ENCODE data around the gene RCSD1. TPM values are rescaled to one million over a fixed set of nuclear protein-coding genes. Genes with fewer than 3 reads are reported as not detected.
"Not testable (repeated sequence)": the region's sequence is repeated elsewhere in the genome, so short reads cannot be mapped to it uniquely, and the experiment has no call there.

RCSD1 gene
- total RNA-seq, 4 donors from 2014 or later = 16.8 to 19.0 (median 18.5) TPM

DNA sequence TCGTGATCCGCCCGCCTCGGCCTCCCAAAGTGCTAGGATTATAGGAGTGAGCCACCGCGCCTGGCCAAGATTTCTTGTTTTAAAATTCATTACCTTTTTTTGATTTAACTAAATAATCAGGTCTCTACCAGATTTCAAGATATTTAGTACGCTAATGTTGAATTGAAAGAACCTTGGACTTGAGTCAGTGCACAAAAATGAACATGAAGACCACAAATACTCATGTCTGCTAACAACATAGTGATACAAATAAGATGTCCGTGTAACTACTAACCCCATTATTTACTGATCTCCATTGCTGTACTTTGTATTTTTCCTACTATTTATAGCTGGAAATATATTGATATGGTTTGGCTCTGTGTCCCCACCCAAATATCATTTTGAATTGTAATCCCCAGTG lies 108.1 kb downstream of the RCSD1 start:
- Histone ChIP-seq H3K27ac (replicated peaks in 1 of 4) (no peak overlapping the region), H3K27me3 (no peaks in the 10 kb centered on the region), H3K9me3 (no peaks in the 10 kb centered on the region), H3K36me3 (peaks cover 0 to 2% (median 0%) of the 10 kb centered on the region in 4 donors), H3K4me1 (peaks cover 6 to 55% (median 16%) of the 10 kb centered on the region in 4 donors), H3K4me3 (no peak overlapping the region)
- 97% methylated on average over 8 of the region's 8 CpGs for WGBS
- intact Hi-C loops (cut with DNase I) = no loop called here
- no peak for DNase-seq (ENCODE audit: extremely low spot score)
- no peak for TF ChIP-seq POLR2A (IDR thresholded peaks at IDR 0.05; ENCODE audit: low read depth)
- no peak for TF ChIP-seq EP300 (IDR thresholded peaks at IDR 0.05)
- TF ChIP-seq CTCF (IDR thresholded peaks at IDR 0.05) = no peak
- TF ChIP-seq POLR2AphosphoS5 (IDR thresholded peaks at IDR 0.05) = no peak

GRCh38 chr1:167739752-167740151 lies 109.7 kb downstream of the RCSD1 start:
- intact Hi-C loops (cut with DNase I) = no loop called here
- DNase-seq (ENCODE audit: extremely low spot score) = no peak
- Histone ChIP-seq H3K4me1 (peaks cover 6 to 59% (median 17%) of the 10 kb centered on the region in 4 donors), H3K27ac (replicated peaks in 1 of 4) (no peak overlapping the region), H3K4me3 (no peak overlapping the region), H3K36me3 (no peaks in the 10 kb centered on the region), H3K9me3 (no peaks in the 10 kb centered on the region), H3K27me3 (no peaks in the 10 kb centered on the region)
- no peak for TF ChIP-seq POLR2A (IDR thresholded peaks at IDR 0.05; ENCODE audit: low read depth)
- TF ChIP-seq CTCF (IDR thresholded peaks at IDR 0.05) = no peak
- TF ChIP-seq EP300 (IDR thresholded peaks at IDR 0.05) = no peak
- TF ChIP-seq POLR2AphosphoS5 (IDR thresholded peaks at IDR 0.05) = no peak
- 44% methylated on average over 3 of the region's 3 CpGs for WGBS

- H3K4me3 ChIP-seq; H3K27me3 ChIP-seq; intact Hi-C loops (cut with DNase I); H3K36me3 ChIP-seq; H3K9me3 ChIP-seq; DNase-seq (ENCODE audit: extremely low spot score); H3K27ac ChIP-seq (replicated peaks in 1 of 4): not testable (repeated sequence)
- 95% methylated on average over 7 of the region's 7 CpGs for WGBS
- H3K4me1 ChIP-seq = peaks cover 6 to 61% (median 27%) of the 10 kb centered on the region in 4 donors
Measured at GRCh38 chr1:167741103-167741502, 111.1 kb downstream of the RCSD1 start.

DNA sequence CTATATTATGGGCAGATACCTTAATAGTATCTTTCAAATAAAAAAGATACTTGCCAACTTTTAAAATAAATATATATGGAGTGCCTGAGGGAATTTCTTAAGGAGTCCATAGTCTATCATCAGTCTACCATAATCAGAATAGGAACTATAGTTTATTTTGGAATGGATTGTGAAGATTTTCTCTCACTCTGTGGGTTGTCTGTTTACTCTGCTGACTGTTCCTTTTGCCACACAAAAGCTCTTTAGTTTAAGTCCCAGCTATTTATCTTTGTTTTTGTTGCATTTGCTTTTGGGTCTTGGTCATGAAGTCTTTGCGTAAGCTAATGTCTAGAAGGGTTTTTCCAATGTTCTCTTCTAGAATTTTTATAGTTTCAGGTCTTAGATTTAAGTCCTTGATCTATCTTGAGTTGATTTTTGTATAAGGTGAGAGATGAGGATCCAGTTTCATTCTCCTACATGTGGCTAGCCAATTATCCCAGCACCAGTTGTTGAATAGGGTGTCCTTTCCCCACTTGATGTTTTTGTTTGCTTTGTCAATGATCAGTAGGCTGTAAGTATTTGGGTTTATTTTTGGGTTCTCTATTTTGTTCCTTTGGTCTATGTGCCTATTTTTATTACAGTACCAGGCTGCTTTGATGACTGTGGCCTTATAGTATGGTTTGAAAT lies 112.5 kb downstream of the RCSD1 start:
- H3K27ac ChIP-seq (replicated peaks in 1 of 4); intact Hi-C loops (cut with DNase I); H3K9me3 ChIP-seq; H3K4me3 ChIP-seq; H3K27me3 ChIP-seq; H3K36me3 ChIP-seq; DNase-seq (ENCODE audit: extremely low spot score): not testable (repeated sequence)
- 93% methylated on average over 1 of the region's 1 CpG for WGBS
- H3K4me1 ChIP-seq = peaks cover 0 to 63% (median 31%) of the 10 kb centered on the region in 4 donors

DNA sequence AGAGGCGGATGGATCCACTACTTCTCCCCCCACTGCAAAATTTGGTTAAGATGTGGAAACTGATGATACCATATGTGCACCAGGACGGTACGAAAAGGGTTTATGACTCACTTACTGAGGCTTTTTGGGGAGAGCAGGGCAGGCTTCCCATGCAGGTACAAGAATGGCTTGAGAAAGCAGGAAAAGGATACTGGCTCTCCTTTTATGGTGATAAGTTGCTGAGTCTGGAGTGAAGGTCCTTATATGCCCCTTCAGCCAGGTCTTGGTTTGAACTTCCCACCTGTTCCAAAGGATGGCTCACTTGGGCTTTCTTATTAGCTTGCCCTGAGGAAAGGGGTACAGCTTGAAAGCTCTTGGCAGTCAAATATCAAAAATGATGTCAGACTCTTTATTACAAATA lies 114.9 kb downstream of the RCSD1 start:
- 88% methylated on average over 3 of the region's 3 CpGs for WGBS
- H3K36me3 ChIP-seq = no peaks in the 10 kb centered on the region
- no peaks in the 10 kb centered on the region for H3K9me3 ChIP-seq
- TF ChIP-seq CTCF (IDR thresholded peaks at IDR 0.05) (no peak), POLR2AphosphoS5 (IDR thresholded peaks at IDR 0.05) (no peak), POLR2A (IDR thresholded peaks at IDR 0.05; ENCODE audit: low read depth) (no peak), EP300 (IDR thresholded peaks at IDR 0.05) (no peak)
- no peaks in the 10 kb centered on the region for H3K27me3 ChIP-seq
- DNase-seq (ENCODE audit: extremely low spot score) = no peak
- H3K4me3 ChIP-seq = no peak overlapping the region
- no peak overlapping the region for H3K27ac ChIP-seq (replicated peaks in 1 of 4)
- H3K4me1 ChIP-seq = peaks cover 11 to 82% (median 43%) of the 10 kb centered on the region in 4 donors
- intact Hi-C loops (cut with DNase I) = no loop called here
